Embryonic facial prominence (tissue), 1 donor: Measurements from ENCODE around the gene MAGED2.
"Not testable (repeated sequence)": the region's sequence is repeated elsewhere in the genome, so short reads cannot be mapped to it uniquely, and the experiment has no call there.

ENCODE experiments used
- DNase-seq: peaks from one replicate; pipeline ENCODE4 v3.0.0-alpha.2; 2016; ENCODE audit errors: extremely low spot score

MAGED2 gene

DNA sequence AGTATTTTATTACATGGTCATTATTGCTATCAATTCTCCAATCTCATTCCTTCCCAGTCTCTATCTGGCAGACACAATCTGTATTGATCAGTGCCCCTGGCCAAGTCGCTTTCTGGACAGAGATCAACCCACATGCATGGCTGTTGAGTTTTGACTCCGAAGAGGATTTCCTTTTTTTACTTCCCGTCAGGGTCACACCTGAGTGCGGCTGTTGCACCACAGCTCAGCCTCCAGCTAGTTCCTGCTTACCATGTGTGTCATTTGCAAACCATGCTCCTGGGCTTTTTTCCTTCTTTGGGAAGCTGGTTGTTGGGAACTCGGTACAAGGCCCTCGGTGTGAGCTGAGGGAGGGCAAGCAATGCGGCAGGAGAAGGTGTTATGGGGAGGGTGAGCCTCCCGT, 11.7 kb downstream of the MAGED2 start:
- DNase-seq: no peak

- DNase-seq: no peak
Measured at GRCh38 chrX:54820737-54821136, 13.2 kb downstream of the MAGED2 start.

DNA sequence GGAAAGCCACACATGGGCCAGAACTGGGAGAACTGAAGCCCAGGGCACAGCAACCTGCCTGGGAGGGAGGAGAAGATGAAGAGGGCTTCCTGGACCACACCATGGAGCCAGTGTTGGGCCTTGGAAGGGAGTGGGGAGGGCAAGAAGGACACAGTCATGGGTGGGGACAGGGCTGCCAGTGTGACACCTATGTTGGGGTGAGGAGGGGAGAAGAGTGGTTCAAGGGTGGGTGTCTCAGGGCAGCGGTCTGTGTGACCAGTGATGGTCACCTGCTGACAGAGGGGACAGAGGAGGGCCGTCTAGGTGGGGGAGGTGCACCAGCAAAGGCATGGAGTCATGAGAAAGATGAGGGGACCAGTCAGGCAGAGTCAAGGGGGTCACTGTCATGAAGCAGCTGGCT, 13.8 kb downstream of the MAGED2 start:
- DNase-seq: no peak

DNA sequence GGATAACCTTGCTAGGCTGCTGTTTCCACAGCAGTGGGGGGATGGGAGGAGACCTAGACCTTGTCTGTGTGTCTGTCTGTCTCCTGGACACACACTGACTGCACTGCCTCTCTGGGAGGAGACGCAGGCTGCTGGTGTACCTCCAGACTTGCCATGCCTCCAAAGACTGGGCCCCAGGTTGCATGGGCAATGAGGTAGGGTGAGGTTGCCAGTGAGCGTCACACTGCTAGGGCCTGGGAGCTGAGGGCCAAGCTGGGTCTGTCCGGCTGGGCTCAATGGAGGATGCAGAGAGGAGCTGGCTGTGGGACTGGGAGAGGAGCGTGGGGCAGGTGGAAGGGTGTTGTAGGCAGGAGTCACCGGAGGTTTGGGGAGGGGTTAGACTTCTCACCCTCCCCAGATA, 16.6 kb downstream of the MAGED2 start:
- DNase-seq: no peak

GRCh38 chrX:54824722-54825121, 17.2 kb downstream of the MAGED2 start:
- no peak for DNase-seq

DNA sequence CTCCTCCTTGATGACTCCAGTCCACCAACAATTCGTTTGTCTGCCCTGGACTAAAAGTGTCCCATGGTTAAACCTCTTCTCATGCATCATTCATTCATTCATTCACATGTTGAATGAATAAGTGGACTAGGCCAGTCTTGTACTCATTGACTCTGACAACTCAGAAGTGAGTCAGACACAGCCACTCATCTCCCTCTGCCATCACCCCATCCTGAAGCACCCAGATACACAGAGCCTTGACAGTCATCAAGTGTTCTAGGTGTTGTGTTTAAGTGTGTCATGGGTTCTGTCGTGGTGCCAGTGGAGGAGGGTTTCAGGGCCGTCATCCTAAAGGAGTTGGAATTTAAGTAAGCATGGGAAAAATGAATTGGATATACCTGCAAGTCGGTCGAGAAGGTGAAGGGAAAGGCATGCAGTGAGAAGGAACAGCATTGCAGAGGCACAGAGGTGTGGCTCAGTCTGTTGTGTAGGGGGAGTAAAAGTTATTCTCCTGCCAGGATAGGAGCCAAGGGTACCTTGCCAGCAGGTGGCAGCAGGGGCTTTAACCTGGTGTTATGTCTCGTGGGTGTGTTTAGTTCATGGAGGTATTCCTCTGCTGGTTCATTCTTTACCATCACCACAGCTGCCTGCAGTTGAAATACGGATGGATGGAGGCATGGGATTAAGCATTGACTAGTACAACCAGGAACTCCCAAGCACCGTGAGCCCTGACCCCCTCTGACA, 18.3 kb downstream of the MAGED2 start:
- DNase-seq: no peak

DNA sequence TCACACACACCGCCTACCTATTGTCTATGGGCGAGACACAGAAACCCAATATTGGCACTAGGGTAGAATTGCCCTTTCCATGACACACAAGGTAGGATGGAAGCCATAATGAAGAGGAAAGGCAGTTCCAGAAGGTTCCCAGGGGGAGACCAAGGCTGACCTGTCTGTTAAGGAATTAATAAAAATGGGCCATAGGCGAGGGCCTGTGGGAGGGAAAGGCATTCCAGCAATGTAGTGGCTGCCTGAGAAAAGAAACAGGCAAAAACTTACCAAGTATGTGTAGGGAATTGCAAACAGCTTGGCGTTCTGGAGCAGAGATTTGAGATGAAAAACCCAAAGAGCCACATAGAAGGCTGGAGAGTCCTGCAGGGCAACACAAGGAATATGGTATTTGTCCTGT, 19.1 kb downstream of the MAGED2 start:
- DNase-seq: no peak

DNA sequence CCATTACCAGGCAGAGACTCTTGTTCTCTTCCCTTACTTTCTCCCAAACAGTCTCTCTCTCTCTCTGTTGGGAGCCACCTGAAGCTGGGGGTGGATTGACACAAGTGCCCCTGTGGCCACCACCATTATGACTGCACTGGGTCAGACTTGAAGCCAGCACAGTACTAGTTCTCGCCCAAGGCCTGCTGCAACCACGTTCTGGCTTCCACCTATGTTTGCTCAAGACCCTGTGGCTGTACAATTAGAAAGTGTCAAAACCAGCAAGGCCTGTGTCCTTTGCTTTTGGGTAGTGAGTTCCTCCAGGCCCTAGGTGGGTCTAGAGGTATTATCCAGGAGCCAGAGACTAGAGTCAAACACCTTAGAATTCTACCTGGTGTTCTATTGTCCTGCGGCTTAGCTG, 31.0 kb downstream of the MAGED2 start:
- no peak for DNase-seq

- DNase-seq: not testable (repeated sequence)
Measured at GRCh38 chrX:54841184-54841874, 33.8 kb downstream of the MAGED2 start.

- DNase-seq: no peak
Measured at GRCh38 chrX:54842607-54843006, 35.1 kb downstream of the MAGED2 start.

GRCh38 chrX:54843050-54843449, 35.5 kb downstream of the MAGED2 start:
- DNase-seq: no peak

GRCh38 chrX:54847700-54848099, 40.2 kb downstream of the MAGED2 start:
- DNase-seq: not testable (repeated sequence)

DNA sequence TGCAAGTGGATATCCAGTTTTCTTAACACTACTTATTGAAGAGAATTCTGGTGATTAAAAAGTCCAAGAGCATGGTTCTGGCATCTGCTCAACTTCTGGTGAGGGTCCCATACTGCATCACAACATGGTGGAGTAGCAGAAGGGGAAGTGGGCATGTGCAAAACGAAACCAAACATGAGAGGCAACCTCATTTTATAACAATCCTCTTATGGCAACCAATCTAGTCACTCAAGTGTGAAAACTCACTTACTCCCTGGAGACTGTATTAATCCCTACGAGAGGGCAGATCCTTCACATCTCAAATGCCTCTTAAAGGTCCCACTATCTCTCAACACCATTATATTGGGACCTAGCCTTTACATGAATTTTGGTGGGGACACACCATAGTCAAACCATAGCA, 57.7 kb downstream of the MAGED2 start:
- no peak for DNase-seq
